SIG-M5 treated with dmso at 0.1 percent for 504 hours (cell line): ENCODE measurements around the gene CBX2.
A peak's percentile ranks its signal among the peaks of the same experiment; 100 is the strongest.

Experiments
- DNase-seq: peaks from one replicate; lab custom pipeline; 2025; ENCODE audit not compliant: unreplicated experiment; lab: John Stamatoyannopoulos, UW

Gene CBX2

GRCh38 chr17:79799174-79799537, 21.2 kb downstream of the CBX2 start:
- DNase-seq, result no peak

GRCh38 chr17:79799538-79800324, 21.8 kb downstream of the CBX2 start:
- DNase-seq, result no peak

- peak; percentile 64 for DNase-seq
Observed at GRCh38 chr17:79800325-79801155, 22.6 kb downstream of the CBX2 start.

GRCh38 chr17:79801156-79802038, 23.4 kb downstream of the CBX2 start:
- peak; percentile 77 for DNase-seq

- no peak for DNase-seq
Observed at GRCh38 chr17:79802039-79802735, 24.2 kb downstream of the CBX2 start.

- no peak for DNase-seq
Observed at GRCh38 chr17:79802736-79803420, 24.9 kb downstream of the CBX2 start.

- DNase-seq, result peak; percentile 43
Observed at GRCh38 chr17:79803421-79803996, 25.6 kb downstream of the CBX2 start.

GRCh38 chr17:79803997-79804855, 26.3 kb downstream of the CBX2 start:
- peak; percentile 80 for DNase-seq

- no peak for DNase-seq
Observed at GRCh38 chr17:79804856-79805696, 27.1 kb downstream of the CBX2 start.

GRCh38 chr17:79806446-79806760, 28.5 kb downstream of the CBX2 start:
- DNase-seq, result no peak

GRCh38 chr17:79806863-79807720, 29.1 kb downstream of the CBX2 start:
- no peak for DNase-seq

- peak; percentile 55 for DNase-seq
Observed at GRCh38 chr17:79808763-79809529, 31.0 kb downstream of the CBX2 start.

GRCh38 chr17:79809530-79810129, 31.7 kb downstream of the CBX2 start:
- DNase-seq, result no peak

- peak; percentile 88 for DNase-seq
Observed at GRCh38 chr17:79810130-79811010, 32.4 kb downstream of the CBX2 start.
